GM19193 (cell line): Measurements from ENCODE around the gene SLC12A4.

ENCODE experiments used
- POLR2A ChIP-seq: IDR thresholded peaks from 4 replicates; pipeline ENCODE4 v1.6.1; 2011; ENCODE audit not compliant: insufficient read depth, insufficient read length; ENCODE audit errors: extremely low read depth

SLC12A4 gene

DNA sequence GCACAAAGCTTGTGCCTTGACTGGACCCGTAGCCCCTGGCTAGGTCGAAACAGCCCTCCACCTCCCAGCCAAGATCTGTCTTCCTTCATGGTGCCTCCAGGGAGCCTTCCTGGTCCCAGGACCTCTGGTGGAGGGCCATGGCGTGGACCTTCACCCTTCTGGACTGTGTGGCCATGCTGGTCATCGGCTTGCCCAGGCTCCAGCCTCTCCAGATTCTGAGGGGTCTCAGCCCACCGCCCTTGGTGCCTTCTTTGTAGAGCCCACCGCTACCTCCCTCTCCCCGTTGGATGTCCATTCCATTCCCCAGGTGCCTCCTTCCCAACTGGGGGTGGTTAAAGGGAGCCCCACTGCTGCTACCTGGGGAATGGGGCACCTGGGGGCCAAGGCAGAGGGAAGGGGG, 40.3 kb downstream of the SLC12A4 start:
- TF ChIP-seq POLR2A = no peak

- no peak for TF ChIP-seq POLR2A
Observed at GRCh38 chr16:67927131-67927941, 41.1 kb downstream of the SLC12A4 start.

- TF ChIP-seq POLR2A = no peak
Observed at GRCh38 chr16:67926181-67926750, 42.2 kb downstream of the SLC12A4 start.

GRCh38 chr16:67924140-67924906, 44.1 kb downstream of the SLC12A4 start:
- TF ChIP-seq POLR2A = no peak

- no peak for TF ChIP-seq POLR2A
Observed at GRCh38 chr16:67923414-67924116, 44.9 kb downstream of the SLC12A4 start.

DNA sequence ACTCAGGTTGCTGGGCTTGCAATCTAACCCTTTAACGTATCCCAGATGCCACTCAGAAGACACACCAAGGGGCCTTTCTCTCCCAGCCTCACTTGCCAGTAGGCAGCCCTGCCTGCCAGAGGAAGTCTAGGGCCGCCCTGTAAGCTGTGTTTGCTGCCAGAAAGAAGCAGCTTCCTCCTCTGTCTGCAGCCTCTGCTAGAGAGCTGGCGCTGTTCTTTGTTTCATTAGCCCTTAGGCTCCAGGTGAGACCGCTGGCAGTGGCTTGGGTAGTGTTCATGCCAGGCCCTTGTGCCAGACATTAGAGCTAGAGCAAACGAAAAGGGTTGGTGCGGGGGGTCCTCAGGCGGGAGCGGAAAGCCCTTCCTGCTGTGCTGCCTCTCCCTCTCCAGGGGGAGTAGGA, 45.7 kb downstream of the SLC12A4 start:
- no peak for TF ChIP-seq POLR2A

GRCh38 chr16:67922221-67922620, 46.2 kb downstream of the SLC12A4 start:
- TF ChIP-seq POLR2A = no peak

DNA sequence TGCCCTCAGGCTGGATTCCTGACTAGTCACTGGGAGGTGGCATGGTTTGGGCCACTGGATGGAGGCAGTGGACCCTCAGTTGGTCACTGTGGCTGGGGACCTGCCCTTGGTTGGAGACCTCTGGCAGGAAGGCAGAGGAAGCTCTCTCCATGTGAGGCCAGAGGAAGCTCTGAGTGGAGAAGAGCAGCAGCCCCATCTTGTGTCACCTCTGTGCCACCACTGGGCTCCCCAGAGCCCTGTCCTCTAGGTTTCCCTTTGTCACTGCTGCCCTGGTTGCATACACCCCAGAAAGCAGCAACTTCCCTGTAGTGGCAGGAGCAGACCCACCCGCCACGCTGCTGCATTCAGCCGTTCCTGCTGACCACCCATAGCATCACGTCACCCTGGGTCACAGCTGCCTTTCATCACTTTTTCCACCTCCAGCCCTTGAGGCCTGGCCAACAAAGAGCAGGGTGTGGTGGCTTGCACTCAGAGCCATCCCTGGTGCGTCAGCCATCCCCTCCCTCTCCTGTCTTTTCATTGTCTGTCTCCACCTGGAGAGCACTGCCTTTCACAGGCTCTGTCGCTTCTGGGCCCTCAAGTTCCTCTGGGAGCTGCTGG, 48.7 kb downstream of the SLC12A4 start:
- no peak for TF ChIP-seq POLR2A

GRCh38 chr16:67917852-67918236, 50.6 kb downstream of the SLC12A4 start:
- TF ChIP-seq POLR2A = no peak

DNA sequence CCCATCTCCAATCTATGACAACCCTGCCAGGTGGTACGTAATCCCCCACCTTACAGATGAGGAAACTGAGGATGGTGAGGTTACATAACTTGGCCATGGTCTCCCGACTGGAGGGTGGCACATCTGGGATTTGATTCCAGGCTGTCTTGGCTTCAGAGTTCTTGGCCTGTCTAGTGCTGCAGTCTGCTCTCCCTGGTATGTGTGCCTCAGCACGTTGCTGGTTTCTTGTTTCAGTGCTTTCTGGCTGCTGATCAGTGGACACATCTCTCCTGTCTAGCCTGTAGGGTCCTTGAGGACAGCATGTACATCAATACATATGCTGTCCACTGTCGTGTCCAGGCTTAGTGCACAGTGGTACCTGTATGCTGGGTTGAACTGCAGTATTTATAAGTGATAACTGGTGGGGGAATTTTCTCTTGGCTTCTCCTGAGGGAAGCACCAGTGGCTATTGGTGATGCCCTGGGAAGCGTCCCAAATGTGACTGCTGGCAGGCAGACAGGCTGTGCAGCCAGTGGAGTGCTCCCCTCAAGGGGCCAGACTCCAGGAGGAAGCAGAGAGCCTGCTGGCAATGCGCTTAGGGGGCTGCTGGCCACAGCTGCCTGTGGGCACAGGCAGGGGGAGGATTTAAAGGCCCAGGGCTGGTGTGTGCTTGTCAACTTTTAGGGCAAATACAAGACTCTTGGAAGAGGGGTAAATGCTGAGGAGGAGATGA, 51.1 kb downstream of the SLC12A4 start:
- no peak for TF ChIP-seq POLR2A

- no peak for TF ChIP-seq POLR2A
Observed at GRCh38 chr16:67915831-67916723, 52.4 kb downstream of the SLC12A4 start.

DNA sequence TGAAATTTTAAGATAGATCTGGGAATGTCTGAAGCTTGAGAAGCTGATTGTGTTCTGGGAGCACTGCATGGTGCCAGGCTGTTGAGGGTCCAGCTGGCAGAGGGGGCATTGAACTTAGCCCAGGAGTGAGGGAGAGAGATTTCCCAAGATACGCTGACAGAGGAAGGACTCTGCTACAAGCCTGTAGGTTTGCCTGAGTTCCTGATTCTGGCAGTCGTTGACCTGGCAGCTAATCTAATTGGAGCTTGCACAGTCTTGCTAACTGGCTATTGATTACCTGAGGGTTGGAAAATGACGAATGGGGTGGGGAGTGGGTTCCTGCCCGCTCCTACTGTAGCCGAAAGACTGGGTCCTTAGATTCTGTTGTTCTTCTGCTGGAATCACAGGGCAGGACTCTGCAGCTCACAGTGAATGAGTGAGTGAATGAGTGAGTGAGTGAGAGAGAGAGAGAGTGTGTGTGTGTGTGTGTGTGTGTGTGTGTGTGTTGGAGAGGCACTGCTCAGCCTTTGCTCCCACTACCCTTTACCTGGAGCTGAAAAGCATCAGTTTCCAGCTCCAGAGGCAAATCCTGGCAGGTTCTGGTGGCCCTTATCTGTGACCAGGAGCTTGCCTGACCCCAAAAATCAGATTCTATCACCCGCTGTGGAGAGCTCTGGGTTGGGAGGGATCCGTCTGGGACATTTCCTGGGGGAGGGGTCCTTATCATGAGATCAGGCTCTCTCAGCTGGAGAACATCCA, 53.5 kb downstream of the SLC12A4 start:
- TF ChIP-seq POLR2A = no peak

DNA sequence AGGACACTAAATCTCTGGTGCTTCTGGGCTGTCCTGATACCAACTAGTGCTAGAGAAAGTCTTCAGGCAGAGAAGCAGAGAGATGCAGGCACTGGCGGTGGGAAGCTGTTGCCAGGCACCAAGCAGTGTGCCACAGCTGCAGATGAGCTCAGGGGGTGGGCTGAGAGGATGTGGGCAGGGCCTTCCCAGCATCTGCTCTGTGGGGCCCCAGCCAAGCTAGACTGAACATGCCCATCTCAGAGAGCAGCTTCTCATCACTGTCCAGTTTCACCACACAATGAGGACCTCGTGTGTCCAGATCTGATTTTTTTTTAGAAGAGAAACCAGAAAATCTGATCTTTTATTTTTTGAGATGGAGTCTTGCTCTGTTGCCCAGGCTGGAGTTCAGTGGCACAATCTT, 58.3 kb downstream of the SLC12A4 start:
- TF ChIP-seq POLR2A = no peak

DNA sequence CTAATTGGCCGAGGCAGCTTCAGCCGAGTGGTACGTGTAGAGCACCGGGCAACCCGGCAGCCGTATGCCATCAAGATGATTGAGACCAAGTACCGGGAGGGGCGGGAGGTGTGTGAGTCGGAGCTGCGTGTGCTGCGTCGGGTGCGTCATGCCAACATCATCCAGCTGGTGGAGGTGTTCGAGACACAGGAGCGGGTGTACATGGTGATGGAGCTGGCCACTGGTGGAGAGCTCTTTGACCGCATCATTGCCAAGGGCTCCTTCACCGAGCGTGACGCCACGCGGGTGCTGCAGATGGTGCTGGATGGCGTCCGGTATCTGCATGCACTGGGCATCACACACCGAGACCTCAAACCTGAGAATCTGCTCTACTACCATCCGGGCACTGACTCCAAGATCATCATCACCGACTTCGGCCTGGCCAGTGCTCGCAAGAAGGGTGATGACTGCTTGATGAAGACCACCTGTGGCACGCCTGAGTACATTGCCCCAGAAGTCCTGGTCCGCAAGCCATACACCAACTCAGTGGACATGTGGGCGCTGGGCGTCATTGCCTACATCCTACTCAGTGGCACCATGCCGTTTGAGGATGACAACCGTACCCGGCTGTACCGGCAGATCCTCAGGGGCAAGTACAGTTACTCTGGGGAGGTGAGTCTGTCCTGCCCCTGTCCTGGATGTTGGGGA, 59.2 kb downstream of the SLC12A4 start:
- no peak for TF ChIP-seq POLR2A
